ENCODE data around the gene SLC39A7. TPM values are rescaled to one million over a fixed set of nuclear protein-coding genes. Genes with fewer than 3 reads are reported as not detected.

SLC39A7 gene
- total and polyA plus RNA-seq, 3 experiments from 2014 or later, result 32.9 to 63.6 (median 63.1) TPM

DNA sequence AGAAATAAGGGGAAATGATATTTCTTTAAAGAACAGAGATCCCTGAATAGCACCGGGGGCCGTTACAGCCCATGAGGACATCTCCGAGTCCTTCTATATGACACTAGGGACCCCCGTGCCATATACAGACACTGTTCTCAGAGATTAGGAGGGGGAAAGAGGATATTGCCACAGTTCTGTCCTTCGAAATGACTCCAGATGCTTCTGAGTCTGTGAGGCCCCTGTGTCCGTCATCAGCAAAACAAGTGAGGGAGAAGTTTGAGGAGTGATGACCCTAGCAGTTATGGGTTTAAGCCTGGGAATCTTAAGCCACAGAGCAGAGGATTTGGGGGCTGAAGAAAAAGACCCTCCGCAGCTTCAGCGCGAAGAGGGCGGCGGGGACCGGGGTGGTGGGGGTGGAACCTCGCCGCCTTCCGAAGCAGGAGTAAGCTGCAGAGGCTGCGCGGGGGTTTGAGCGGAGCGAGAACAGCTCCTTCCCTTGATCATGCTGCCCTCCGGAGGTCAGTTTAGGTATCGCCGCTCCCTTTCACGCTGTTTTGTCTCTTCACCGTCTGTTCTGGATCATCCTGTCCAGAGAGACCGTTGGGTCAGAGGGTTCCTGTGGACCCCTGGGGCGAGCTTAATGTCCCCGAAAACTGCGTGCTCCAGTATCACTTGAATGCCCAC lies 47.4 kb downstream of the SLC39A7 start:
- Histone ChIP-seq H3K36me3 (ENCODE audit: insufficient read depth, low read length) (peaks cover 7% of the 10 kb centered on the region), H3K27me3 (ENCODE audit: insufficient read depth, low read length, poor library complexity, severe bottlenecking) (no peaks in the 10 kb centered on the region), H3K27ac (ENCODE audit: low read depth, low read length) (peak overlapping the region; percentile 90), H3K4me3 (ENCODE audit: low read length) (peak overlapping the region; percentile 70), H3K9me3 (ENCODE audit: low read length) (no peaks in the 10 kb centered on the region), H3K4me1 (ENCODE audit: insufficient read depth, low read length) (peaks cover 24% of the 10 kb centered on the region)
- ChIA-PET POLR2A (interaction anchor here (0.5 to 4.4 kb wide), 13 partner anchors 23 to 533 kb away, joined by 3 to 24 read pairs (median 6); partner anchors contain the start of genes B3GALT4, HSD17B8, RING1 and RPS18), CTCF (interaction anchor here (0.7 to 4.8 kb wide), 49 partner anchors 10 to 276 kb away, joined by 3 to 101 read pairs (median 5); partner anchors contain the start of genes B3GALT4, CUTA, HLA-DPA1 and HLA-DPB1)
- Mint-ChIP-seq H3K4me1 (peaks cover 32 to 42% (median 38%) of the 10 kb centered on the region in 3 donors), H3K27ac (peak overlapping the region; percentile 95 to 99 (median 98)), H3K9me3 (no peaks in the 10 kb centered on the region), H3K4me3 (peak overlapping the region; percentile 82 to 96 (median 89)), H3K27me3 (peaks cover 2 to 8% of the 10 kb centered on the region in 2 donors), H3K36me3 (peaks cover 0 to 27% (median 13%) of the 10 kb centered on the region in 3 donors)
- peak; percentile 81 to 91 (median 87) for DNase-seq

DNA sequence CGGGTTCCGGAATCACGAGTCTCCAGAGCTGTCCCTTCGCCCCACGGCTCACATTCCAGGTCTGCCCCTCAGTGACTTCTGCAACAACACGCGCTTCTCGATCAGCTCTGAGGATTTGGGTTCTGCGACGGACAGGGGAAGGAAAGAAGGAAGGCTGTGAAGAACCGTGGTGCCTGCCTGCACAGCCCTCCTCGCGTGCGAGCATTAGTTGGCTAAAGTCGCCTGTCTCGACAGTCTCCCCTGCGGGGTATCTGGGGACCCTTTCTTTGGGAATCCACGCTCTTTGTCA lies 47.9 kb downstream of the SLC39A7 start:
- H3K27ac Mint-ChIP-seq, result peak overlapping the region; percentile 95 to 99 (median 98)
- peak in 1 of 5 donors; percentile 18 for DNase-seq
- Histone ChIP-seq H3K36me3 (ENCODE audit: insufficient read depth, low read length) (peaks cover 7% of the 10 kb centered on the region), H3K9me3 (ENCODE audit: low read length) (no peaks in the 10 kb centered on the region), H3K27me3 (ENCODE audit: insufficient read depth, low read length, poor library complexity, severe bottlenecking) (no peaks in the 10 kb centered on the region), H3K27ac (ENCODE audit: low read depth, low read length) (peak overlapping the region; percentile 90), H3K4me3 (ENCODE audit: low read length) (peak overlapping the region; percentile 70), H3K4me1 (ENCODE audit: insufficient read depth, low read length) (peaks cover 24% of the 10 kb centered on the region)
- ChIA-PET CTCF (interaction anchor here (0.7 to 4.8 kb wide), 46 partner anchors 10 to 277 kb away, joined by 3 to 101 read pairs (median 5); partner anchors contain the start of genes B3GALT4, CUTA, HLA-DPA1 and HLA-DPB1), POLR2A (interaction anchor here (0.5 to 4.4 kb wide), 12 partner anchors 22 to 532 kb away, joined by 3 to 24 read pairs (median 8); partner anchors contain the start of genes B3GALT4, HSD17B8, RGL2 and RING1)
- H3K36me3 Mint-ChIP-seq, result peaks cover 0 to 27% (median 13%) of the 10 kb centered on the region in 3 donors
- no peaks in the 10 kb centered on the region for H3K9me3 Mint-ChIP-seq
- peaks cover 32 to 42% (median 38%) of the 10 kb centered on the region in 3 donors for H3K4me1 Mint-ChIP-seq
- peaks cover 2 to 4% of the 10 kb centered on the region in 2 donors for H3K27me3 Mint-ChIP-seq
- peak overlapping the region; percentile 82 to 96 (median 89) for H3K4me3 Mint-ChIP-seq

DNA sequence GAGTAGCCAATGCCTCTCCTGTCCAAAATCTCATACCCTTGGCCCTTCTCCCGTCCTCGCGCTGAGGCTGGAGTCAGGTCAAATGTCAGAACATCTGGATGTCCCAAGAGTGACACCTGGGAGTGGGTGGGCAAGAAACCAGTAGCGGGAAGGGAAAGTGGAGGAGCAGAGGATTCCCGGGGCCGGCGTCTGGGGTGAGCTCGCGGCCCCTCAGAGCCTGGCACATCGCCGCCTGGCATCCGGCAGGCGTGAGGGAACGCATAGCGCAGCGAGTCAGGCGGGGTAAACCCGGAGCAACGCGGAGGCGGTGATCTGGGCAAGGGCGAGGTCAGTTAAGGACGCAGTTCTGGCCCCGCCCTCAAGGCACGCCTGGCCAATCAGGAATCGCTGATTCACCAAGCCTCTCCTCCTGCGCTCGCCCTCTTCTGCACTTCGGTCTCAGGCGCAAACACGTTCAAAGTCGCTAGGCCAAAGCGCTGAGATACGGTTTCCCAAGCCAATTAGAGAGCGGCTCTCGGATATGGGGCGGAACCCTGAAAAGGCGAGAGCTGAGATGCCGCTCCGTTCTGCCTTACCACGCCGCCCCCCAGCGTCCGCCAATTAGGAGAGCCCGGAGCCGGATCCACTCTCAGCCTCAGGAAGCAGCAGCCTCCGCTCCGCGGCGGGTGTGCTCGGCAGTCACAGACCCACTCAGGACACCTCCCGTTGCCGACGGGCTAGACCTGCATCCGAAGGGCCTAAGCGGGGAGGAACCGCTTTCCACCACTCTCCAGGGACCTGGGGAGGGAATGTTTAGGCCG lies 48.5 kb downstream of the SLC39A7 start:
- H3K36me3 Mint-ChIP-seq, result peaks cover 0 to 28% (median 13%) of the 10 kb centered on the region in 3 donors
- H3K27ac Mint-ChIP-seq, result peak overlapping the region; percentile 95 to 99 (median 98)
- no peaks in the 10 kb centered on the region for H3K9me3 Mint-ChIP-seq
- CTCF ChIA-PET, result interaction anchor here (0.7 to 4.8 kb wide), 45 partner anchors 11 to 277 kb away, joined by 3 to 101 read pairs (median 5); partner anchors contain the start of genes B3GALT4, CUTA, HLA-DPA1 and HLA-DPB1
- Histone ChIP-seq H3K36me3 (ENCODE audit: insufficient read depth, low read length) (peaks cover 7% of the 10 kb centered on the region), H3K27ac (ENCODE audit: low read depth, low read length) (peak overlapping the region; percentile 90), H3K4me1 (ENCODE audit: insufficient read depth, low read length) (peaks cover 24% of the 10 kb centered on the region), H3K27me3 (ENCODE audit: insufficient read depth, low read length, poor library complexity, severe bottlenecking) (no peaks in the 10 kb centered on the region), H3K9me3 (ENCODE audit: low read length) (no peaks in the 10 kb centered on the region), H3K4me3 (ENCODE audit: low read length) (peak overlapping the region; percentile 74)
- H3K4me3 Mint-ChIP-seq, result peak overlapping the region; percentile 82 to 96 (median 89)
- peak; percentile 95 to 98 (median 96) for DNase-seq
- H3K27me3 Mint-ChIP-seq, result peaks cover 2 to 4% of the 10 kb centered on the region in 2 donors
- POLR2A ChIA-PET, result interaction anchor here (0.5 to 4.4 kb wide), 17 partner anchors 15 to 277 kb away, joined by 3 to 26 read pairs (median 7); partner anchors contain the start of genes B3GALT4, HSD17B8, PFDN6 and RGL2
- peaks cover 32 to 42% (median 38%) of the 10 kb centered on the region in 3 donors for H3K4me1 Mint-ChIP-seq

DNA sequence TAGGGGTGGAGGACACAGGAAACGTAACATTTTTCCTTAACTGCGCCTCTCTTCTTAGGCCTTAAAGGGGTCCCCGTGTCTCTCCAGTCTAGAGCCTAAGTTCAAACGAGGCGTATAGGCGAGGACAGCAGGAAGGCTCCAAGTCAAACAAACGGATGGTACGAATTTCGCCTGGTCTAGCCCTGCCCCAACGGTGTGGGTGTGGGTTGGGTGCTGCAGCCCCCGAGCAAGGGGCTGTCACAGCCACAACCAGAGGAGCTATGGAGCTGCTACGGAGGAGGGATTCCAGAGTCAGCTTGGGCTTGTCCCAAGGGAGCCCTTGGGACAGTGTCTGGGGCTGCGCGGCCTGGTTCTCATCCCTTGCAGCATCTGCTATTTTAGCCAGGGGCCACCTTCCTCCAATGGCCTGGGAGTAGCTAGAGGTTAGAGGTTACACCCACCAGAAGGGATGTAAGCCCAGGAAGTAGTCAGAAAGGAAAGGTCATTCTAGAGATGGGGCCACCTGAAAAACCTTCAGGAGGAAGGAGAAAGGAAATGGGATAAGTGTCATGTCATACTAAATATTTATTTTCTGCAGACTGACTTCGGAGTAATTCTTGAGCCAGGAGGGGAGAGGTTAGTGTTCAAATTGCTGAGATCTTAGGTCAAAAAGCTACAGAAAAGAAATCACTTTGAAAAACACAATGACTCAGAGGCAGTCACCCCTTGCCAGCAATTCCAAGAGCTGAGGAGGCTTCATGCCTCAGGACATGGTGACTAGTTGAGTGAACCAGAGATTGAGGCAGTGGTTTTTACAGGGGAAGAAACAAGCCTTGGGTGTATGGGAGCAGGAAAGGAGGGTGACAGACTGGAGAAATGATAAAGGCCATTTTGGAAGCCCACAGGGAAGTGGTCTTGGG lies 49.3 kb downstream of the SLC39A7 start:
- no peak for DNase-seq
- POLR2A ChIA-PET, result interaction anchor here (0.5 to 4.4 kb wide), 14 partner anchors 14 to 278 kb away, joined by 3 to 26 read pairs (median 6); partner anchors contain the start of genes B3GALT4, HSD17B8, PFDN6 and RING1
- Histone ChIP-seq H3K27ac (ENCODE audit: low read depth, low read length) (peak overlapping the region; percentile 89), H3K36me3 (ENCODE audit: insufficient read depth, low read length) (peaks cover 7% of the 10 kb centered on the region), H3K4me1 (ENCODE audit: insufficient read depth, low read length) (peaks cover 24% of the 10 kb centered on the region), H3K9me3 (ENCODE audit: low read length) (no peaks in the 10 kb centered on the region), H3K27me3 (ENCODE audit: insufficient read depth, low read length, poor library complexity, severe bottlenecking) (no peaks in the 10 kb centered on the region), H3K4me3 (ENCODE audit: low read length) (peak overlapping the region; percentile 74)
- Mint-ChIP-seq H3K27ac (peak overlapping the region; percentile 95 to 98 (median 98)), H3K36me3 (peaks cover 0 to 31% (median 13%) of the 10 kb centered on the region in 3 donors), H3K4me3 (peak overlapping the region; percentile 82 to 96 (median 89)), H3K9me3 (no peaks in the 10 kb centered on the region), H3K4me1 (peaks cover 32 to 42% (median 38%) of the 10 kb centered on the region in 3 donors), H3K27me3 (peaks cover 2 to 4% of the 10 kb centered on the region in 2 donors)
- CTCF ChIA-PET, result interaction anchor here (0.9 to 4.8 kb wide), 13 partner anchors 11 to 168 kb away, joined by 3 to 101 read pairs (median 7); partner anchors contain the start of genes CUTA, RGL2, RPS18 and VPS52

DNA sequence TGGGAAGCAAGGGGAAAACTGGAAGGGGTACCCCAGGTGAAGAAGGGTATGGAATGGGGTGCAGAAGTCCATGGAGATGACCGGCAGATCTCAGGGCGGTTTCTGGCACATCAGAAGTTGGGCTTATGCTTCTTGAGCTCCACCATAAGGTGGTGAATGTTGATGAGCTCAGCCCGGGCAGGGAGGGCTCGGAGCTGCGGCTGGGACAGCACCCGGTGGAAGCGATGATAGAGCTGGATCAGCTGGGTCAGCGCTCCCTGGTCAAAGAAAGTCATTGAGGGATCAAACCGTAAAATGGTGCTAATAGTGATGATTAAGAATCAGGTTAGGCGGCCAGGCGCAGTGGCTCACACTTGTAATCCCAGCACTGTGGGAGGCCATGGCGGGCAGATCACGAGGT lies 50.1 kb downstream of the SLC39A7 start:
- peaks cover 32 to 42% (median 38%) of the 10 kb centered on the region in 3 donors for H3K4me1 Mint-ChIP-seq
- no peak for DNase-seq
- peak overlapping the region in 6 of 8 donors; percentile 34 to 98 (median 97) for H3K27ac Mint-ChIP-seq
- H3K36me3 ChIP-seq (ENCODE audit: insufficient read depth, low read length), result peaks cover 7% of the 10 kb centered on the region
- H3K9me3 ChIP-seq (ENCODE audit: low read length), result no peaks in the 10 kb centered on the region
- peaks cover 2 to 4% of the 10 kb centered on the region in 2 donors for H3K27me3 Mint-ChIP-seq
- no peak overlapping the region for H3K4me3 ChIP-seq (ENCODE audit: low read length)
- POLR2A ChIA-PET, result interaction anchor here (1.0 to 4.4 kb wide), 3 partner anchors 21 to 93 kb away, joined by 3 to 26 read pairs (median 24); partner anchors contain the start of genes B3GALT4, RPS18 and VPS52
- H3K27me3 ChIP-seq (ENCODE audit: insufficient read depth, low read length, poor library complexity, severe bottlenecking), result no peaks in the 10 kb centered on the region
- no peak overlapping the region for H3K27ac ChIP-seq (ENCODE audit: low read depth, low read length)
- peaks cover 0 to 34% (median 13%) of the 10 kb centered on the region in 3 donors for H3K36me3 Mint-ChIP-seq
- peaks cover 24% of the 10 kb centered on the region for H3K4me1 ChIP-seq (ENCODE audit: insufficient read depth, low read length)
- H3K9me3 Mint-ChIP-seq, result no peaks in the 10 kb centered on the region
- CTCF ChIA-PET, result interaction anchor here (2.3 to 4.8 kb wide), 3 partner anchors 10 to 90 kb away, joined by 13 to 101 read pairs (median 33); partner anchors contain the start of genes RPS18 and VPS52
- H3K4me3 Mint-ChIP-seq, result peak overlapping the region in 6 of 7 donors; percentile 59 to 94 (median 86)

DNA sequence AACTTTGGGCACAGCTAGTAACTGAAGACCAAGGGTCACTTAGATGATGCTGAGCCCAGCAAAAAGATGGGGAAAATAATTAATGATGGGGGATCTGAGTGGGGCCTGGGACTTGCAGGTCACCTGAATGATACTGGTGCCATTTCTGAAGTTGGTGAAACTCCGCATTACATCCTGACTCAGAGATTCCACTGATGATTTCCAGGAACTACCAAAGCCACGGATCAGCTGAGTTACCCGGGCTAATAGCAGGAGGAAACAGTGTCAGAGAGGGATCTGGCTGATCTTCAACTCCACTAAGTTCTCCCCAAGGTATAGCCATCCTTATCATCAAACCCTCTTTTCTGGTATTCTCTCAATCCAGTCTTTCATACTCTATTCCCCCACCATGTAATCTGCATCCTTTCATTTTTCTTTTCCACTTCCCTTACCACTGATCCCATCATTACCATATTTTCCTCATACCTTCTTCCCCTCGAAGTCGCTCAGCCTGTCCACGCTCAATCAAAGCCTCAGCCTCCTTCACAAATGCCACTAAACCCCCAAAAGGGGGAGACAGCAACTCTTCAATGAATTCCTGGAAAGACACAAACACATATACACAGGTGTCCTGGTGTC lies 50.8 kb downstream of the SLC39A7 start:
- H3K4me3 Mint-ChIP-seq, result peak overlapping the region in 6 of 7 donors; percentile 1 to 71 (median 46)
- CTCF ChIA-PET, result interaction anchor here (4.7 to 4.8 kb wide), 2 partner anchors 20 to 91 kb away, joined by 33 to 101 read pairs; partner anchors contain the start of genes RPS18 and VPS52

More for the DNA sequence above, 50.8 kb downstream of the SLC39A7 start:
- Mint-ChIP-seq H3K27ac (peak overlapping the region in 7 of 8 donors; percentile 48 to 83 (median 64)), H3K27me3 (peaks cover 2 to 3% of the 10 kb centered on the region in 2 donors), H3K9me3 (no peaks in the 10 kb centered on the region), H3K36me3 (peaks cover 0 to 38% (median 13%) of the 10 kb centered on the region in 3 donors), H3K4me1 (peaks cover 32 to 42% (median 38%) of the 10 kb centered on the region in 3 donors)
- H3K4me3 ChIP-seq (ENCODE audit: low read length), result no peak overlapping the region
- H3K36me3 ChIP-seq (ENCODE audit: insufficient read depth, low read length), result peaks cover 7% of the 10 kb centered on the region
- no peaks in the 10 kb centered on the region for H3K9me3 ChIP-seq (ENCODE audit: low read length)
- H3K4me1 ChIP-seq (ENCODE audit: insufficient read depth, low read length), result peaks cover 24% of the 10 kb centered on the region
- POLR2A ChIA-PET, result interaction anchor here (4.4 kb wide), 1 partner anchor 26 kb away, joined by 24 read pairs; the partner anchor contains the start of gene B3GALT4
- H3K27ac ChIP-seq (ENCODE audit: low read depth, low read length), result no peak overlapping the region
- DNase-seq, result no peak
- H3K27me3 ChIP-seq (ENCODE audit: insufficient read depth, low read length, poor library complexity, severe bottlenecking), result no peaks in the 10 kb centered on the region
